ENCODE data around the gene LAPTM5.

DNA sequence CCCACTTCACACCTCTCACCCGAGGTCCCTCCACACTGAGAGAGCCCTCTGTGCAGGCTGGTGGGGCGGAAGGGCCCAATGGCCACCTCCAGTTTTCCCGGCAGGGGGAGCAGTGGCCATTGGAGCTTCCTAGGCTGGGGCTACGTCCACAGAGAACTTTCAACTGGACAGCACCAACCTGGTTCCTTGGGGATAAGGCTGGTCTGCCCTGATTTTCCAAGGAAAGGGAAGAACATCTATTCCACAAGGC is 20.3 kb upstream of the LAPTM5 start:
- TF ChIP-seq POLR2AphosphoS5 (IDR thresholded peaks at IDR 0.05) = no peak
- TF ChIP-seq, protein P1, sequence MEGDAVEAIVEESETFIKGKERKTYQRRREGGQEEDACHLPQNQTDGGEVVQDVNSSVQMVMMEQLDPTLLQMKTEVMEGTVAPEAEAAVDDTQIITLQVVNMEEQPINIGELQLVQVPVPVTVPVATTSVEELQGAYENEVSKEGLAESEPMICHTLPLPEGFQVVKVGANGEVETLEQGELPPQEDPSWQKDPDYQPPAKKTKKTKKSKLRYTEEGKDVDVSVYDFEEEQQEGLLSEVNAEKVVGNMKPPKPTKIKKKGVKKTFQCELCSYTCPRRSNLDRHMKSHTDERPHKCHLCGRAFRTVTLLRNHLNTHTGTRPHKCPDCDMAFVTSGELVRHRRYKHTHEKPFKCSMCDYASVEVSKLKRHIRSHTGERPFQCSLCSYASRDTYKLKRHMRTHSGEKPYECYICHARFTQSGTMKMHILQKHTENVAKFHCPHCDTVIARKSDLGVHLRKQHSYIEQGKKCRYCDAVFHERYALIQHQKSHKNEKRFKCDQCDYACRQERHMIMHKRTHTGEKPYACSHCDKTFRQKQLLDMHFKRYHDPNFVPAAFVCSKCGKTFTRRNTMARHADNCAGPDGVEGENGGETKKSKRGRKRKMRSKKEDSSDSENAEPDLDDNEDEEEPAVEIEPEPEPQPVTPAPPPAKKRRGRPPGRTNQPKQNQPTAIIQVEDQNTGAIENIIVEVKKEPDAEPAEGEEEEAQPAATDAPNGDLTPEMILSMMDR (IDR thresholded peaks at IDR 0.05) = no peak
- TF ChIP-seq POLR2A (IDR thresholded peaks at IDR 0.05) = no peak
- TF ChIP-seq EP300 (IDR thresholded peaks at IDR 0.05) = no peak

Data from gastroesophageal sphincter (tissue), 3 donors.